GM12891 (cell line): ENCODE data around the gene FAM135A.
"Not testable (repeated sequence)": the region's sequence is repeated elsewhere in the genome, so short reads cannot be mapped to it uniquely, and the experiment has no call there.

ENCODE experiments used
- DNase-seq: peaks from one replicate; pipeline ENCODE4 v3.0.0; 2011; ENCODE audit warnings: low spot score; ENCODE audit not compliant: insufficient read length
- FAIRE-seq: peaks from 2 replicates; lab custom pipeline; 2011; peaks lifted over from hg19 to GRCh38; lab: Jason Lieb, UNC
- PAX5 ChIP-seq: IDR thresholded peaks from 2 replicates; pipeline ENCODE4 v1.6.1; 2011; ENCODE audit warnings: low read length, moderate library complexity, mild to moderate bottlenecking; ENCODE audit not compliant: insufficient read depth, severe bottlenecking
- POLR2A ChIP-seq: IDR thresholded peaks from 2 replicates; pipeline ENCODE4 v1.6.1; 2011; ENCODE audit warnings: low read depth, low read length, control low read depth
- POLR2AphosphoS5 ChIP-seq: IDR thresholded peaks from 2 replicates; pipeline ENCODE4 v1.6.1; 2011; ENCODE audit warnings: low read depth, low read length, control low read depth
- POU2F2 ChIP-seq: IDR thresholded peaks from 2 replicates; pipeline ENCODE4 v1.6.1; 2011; ENCODE audit warnings: low read depth, mild to moderate bottlenecking, control low read depth, low read length, moderate library complexity
- SPI1 ChIP-seq: IDR thresholded peaks from 2 replicates; pipeline ENCODE4 v1.6.1; 2011; ENCODE audit warnings: low read depth, low read length, control low read depth
- TAF1 ChIP-seq: IDR thresholded peaks from 2 replicates; pipeline ENCODE4 v1.6.1; 2011; ENCODE audit warnings: low read depth, low read length, control low read depth

Gene FAM135A

DNA sequence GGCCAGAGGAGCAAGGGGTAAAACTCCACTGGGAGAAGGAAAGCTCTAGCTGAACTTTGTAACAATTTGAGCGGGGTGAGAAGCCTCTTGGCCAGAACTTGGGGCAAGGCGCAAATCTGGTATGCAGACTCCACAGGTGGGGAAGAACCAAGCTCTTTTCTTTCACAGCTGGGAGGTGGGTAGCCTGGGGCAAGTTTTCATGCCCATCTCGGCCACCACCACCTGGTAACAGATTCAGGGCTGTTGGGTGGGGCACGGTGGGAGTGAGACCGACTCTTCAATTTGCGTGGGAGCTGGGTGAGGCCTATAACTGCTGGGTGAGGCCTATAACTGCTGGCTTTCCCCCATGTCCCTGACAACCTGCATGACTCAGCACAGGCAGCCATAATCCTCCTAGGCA lies 190.9 kb downstream of the FAM135A start:
- TF ChIP-seq TAF1 (no peak), POLR2AphosphoS5 (no peak), SPI1 (no peak), PAX5 (no peak), POU2F2 (no peak), POLR2A (no peak)
- DNase-seq (no peak), FAIRE-seq (no peak)

DNA sequence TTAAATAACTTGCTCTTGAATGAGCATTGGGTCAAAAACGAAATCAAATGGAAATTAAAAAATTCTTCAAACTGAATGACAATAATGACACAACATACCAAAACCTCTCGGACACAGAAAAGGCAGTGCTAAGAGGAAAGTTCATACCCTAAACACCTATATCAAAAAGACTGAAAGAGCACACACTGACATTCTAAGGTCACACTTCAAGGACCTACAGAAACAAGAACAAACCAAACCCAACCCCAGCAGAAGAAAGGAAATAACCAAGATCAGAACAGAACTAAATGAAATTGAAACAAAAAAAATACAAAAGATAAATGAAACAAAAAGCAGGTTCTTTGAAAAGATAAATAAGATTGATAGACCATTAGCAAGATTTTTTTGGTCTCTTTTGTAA lies 194.1 kb downstream of the FAM135A start:
- not testable (repeated sequence) for DNase-seq, FAIRE-seq

DNA sequence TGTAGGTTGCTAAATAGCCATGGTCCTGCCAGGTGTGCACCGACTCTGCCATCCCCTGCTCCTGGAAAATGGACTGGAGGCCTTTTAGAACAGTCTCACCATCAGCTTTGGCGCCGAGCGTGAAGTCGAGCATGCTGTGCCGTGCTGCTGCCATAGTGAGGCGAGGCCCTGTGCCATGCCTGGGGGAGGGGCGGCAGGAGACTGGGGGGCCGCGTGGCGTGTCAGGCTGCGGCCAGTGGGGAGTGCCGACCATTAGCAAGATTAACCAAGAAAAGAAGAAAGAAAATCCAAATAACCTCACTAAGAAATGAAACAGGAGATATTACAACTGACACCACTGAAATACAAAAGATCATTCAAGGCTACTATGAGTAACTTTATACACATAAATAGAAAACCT lies 195.9 kb downstream of the FAM135A start:
- FAIRE-seq, DNase-seq: not testable (repeated sequence)
